Calu3 (cell line): ENCODE data around the gene ARHGEF19. TPM values are rescaled to one million over a fixed set of nuclear protein-coding genes. Genes with fewer than 3 reads are reported as not detected.
A peak's percentile ranks its signal among the peaks of the same experiment; 100 is the strongest.

Source experiments
- BruUV-seq: library from RNA; stranded (reverse); fragments of 400-500 nt; replicated peaks from 2 replicates; lab custom pipeline; 2021; lab: Mats Ljungman, UMichigan
- CTCF ChIA-PET: fragments of 300-600 bp; sonication (Branson Sonifier 250); formaldehyde crosslinking; loops from one replicate; lab custom pipeline; 2022; ENCODE audit warnings: antibody characterized with exemption; lab: Charles Lee
- DNase-seq: peaks from one replicate; pipeline ENCODE4 v3.0.0; 2022
- H3K27ac Mint-ChIP-seq: one replicate; pipeline ENCODE4 v1.8.0; 2022; ENCODE audit warnings: mixed read lengths; ENCODE audit not compliant: unreplicated experiment
- H3K27me3 Mint-ChIP-seq: one replicate; pipeline ENCODE4 v1.8.0; 2022; ENCODE audit warnings: mixed read lengths; ENCODE audit not compliant: unreplicated experiment
- H3K36me3 Mint-ChIP-seq: one replicate; pipeline ENCODE4 v1.8.0; 2022; ENCODE audit warnings: mild to moderate bottlenecking, moderate library complexity, mixed read lengths; ENCODE audit not compliant: insufficient read depth, unreplicated experiment
- H3K4me1 Mint-ChIP-seq: one replicate; pipeline ENCODE4 v1.8.0; 2022; ENCODE audit warnings: mild to moderate bottlenecking, low read depth, mixed read lengths; ENCODE audit not compliant: unreplicated experiment
- H3K4me3 Mint-ChIP-seq: one replicate; pipeline ENCODE4 v1.8.0; 2022; ENCODE audit warnings: mild to moderate bottlenecking, low read depth, moderate library complexity, mixed read lengths; ENCODE audit not compliant: unreplicated experiment
- H3K9me3 Mint-ChIP-seq: one replicate; pipeline ENCODE4 v1.8.0; 2022; ENCODE audit warnings: low read depth, mixed read lengths; ENCODE audit not compliant: unreplicated experiment
- CTCF ChIP-seq: fragments of 200-600 bp; IDR thresholded peaks from one replicate; pipeline ENCODE4 v1.8.0; 2022; ENCODE audit warnings: antibody characterized with exemption; ENCODE audit not compliant: unreplicated experiment
- intact Hi-C: fragments of 100-400 bp; cut with micrococcal nuclease; formaldehyde crosslinking; loops from one replicate; pipeline ENCODE4 v1.10.0; 2022; ENCODE audit not compliant: unreplicated experiment
- total RNA-seq: library from RNA; stranded (reverse); gene quantifications from 2 replicates; pipeline ENCODE4 v1.2.3, GENCODE V29; 2022

Gene ARHGEF19
- total RNA-seq, 1 experiment from 2014 or later: 17.2 TPM

- BruUV-seq: no TSS peak
- Mint-ChIP-seq H3K4me3 (no peak overlapping the region), H3K36me3 (no peaks in the 10 kb centered on the region), H3K27ac (no peak overlapping the region), H3K27me3 (peaks cover 8% of the 10 kb centered on the region), H3K4me1 (peaks cover 19% of the 10 kb centered on the region), H3K9me3 (no peaks in the 10 kb centered on the region)
- intact Hi-C loops: no loop called here
- TF ChIP-seq CTCF: no peak
- DNase-seq: no peak
- CTCF ChIA-PET: interaction anchor here (0.7 to 2.4 kb wide), 4 partner anchors 42 to 110 kb away, joined by 3 to 18 read pairs (median 9); no protein-coding TSS in a partner anchor
These were observed 23.4 kb downstream of the ARHGEF19 start for GRCh38 chr1:16189003-16189402.

- TF ChIP-seq CTCF: peak; percentile 85
- no TSS peak for BruUV-seq
- CTCF ChIA-PET: interaction anchor here (0.9 to 2.4 kb wide), 4 partner anchors 48 to 109 kb away, joined by 4 to 19 read pairs (median 12); no protein-coding TSS in a partner anchor
- no peaks in the 10 kb centered on the region for H3K9me3 Mint-ChIP-seq
- H3K36me3 Mint-ChIP-seq: no peaks in the 10 kb centered on the region
- H3K4me3 Mint-ChIP-seq: no peak overlapping the region
- intact Hi-C loops: loop anchor here (1.0 kb wide), 1 partner anchor 106 kb away; no protein-coding TSS in a partner anchor
- H3K27me3 Mint-ChIP-seq: peaks cover 8% of the 10 kb centered on the region
- peaks cover 31% of the 10 kb centered on the region for H3K4me1 Mint-ChIP-seq
- H3K27ac Mint-ChIP-seq: no peak overlapping the region
- DNase-seq: peak; percentile 81
These were observed 24.6 kb downstream of the ARHGEF19 start for GRCh38 chr1:16187748-16188401.

GRCh38 chr1:16186655-16187235, 25.7 kb downstream of the ARHGEF19 start:
- peaks cover 31% of the 10 kb centered on the region for H3K4me1 Mint-ChIP-seq
- H3K27me3 Mint-ChIP-seq: peaks cover 8% of the 10 kb centered on the region
- no peak overlapping the region for H3K27ac Mint-ChIP-seq
- CTCF ChIA-PET: interaction anchor here (0.7 to 2.0 kb wide), 3 partner anchors 30 to 108 kb away, joined by 3 to 19 read pairs (median 4); no protein-coding TSS in a partner anchor
- no peaks in the 10 kb centered on the region for H3K9me3 Mint-ChIP-seq
- H3K4me3 Mint-ChIP-seq: no peak overlapping the region
- no peak for TF ChIP-seq CTCF
- peaks cover 5% of the 10 kb centered on the region for H3K36me3 Mint-ChIP-seq
- BruUV-seq: no TSS peak
- no peak for DNase-seq
- intact Hi-C loops: loop anchor here (1.0 kb wide), 1 partner anchor 104 kb away; no protein-coding TSS in a partner anchor

- Mint-ChIP-seq H3K27me3 (no peaks in the 10 kb centered on the region), H3K9me3 (no peaks in the 10 kb centered on the region), H3K4me1 (peaks cover 31% of the 10 kb centered on the region), H3K36me3 (peaks cover 8% of the 10 kb centered on the region), H3K27ac (no peak overlapping the region), H3K4me3 (no peak overlapping the region)
- no TSS peak for BruUV-seq
- TF ChIP-seq CTCF: no peak
- intact Hi-C loops: no loop called here
- DNase-seq: no peak
- CTCF ChIA-PET: interaction anchor here (0.7 kb wide), 1 partner anchor 70 kb away, joined by 3 read pairs; no protein-coding TSS in a partner anchor
These were observed 27.7 kb downstream of the ARHGEF19 start for GRCh38 chr1:16184557-16185303.
